ENCODE measurements around the gene TMA16.

DNA sequence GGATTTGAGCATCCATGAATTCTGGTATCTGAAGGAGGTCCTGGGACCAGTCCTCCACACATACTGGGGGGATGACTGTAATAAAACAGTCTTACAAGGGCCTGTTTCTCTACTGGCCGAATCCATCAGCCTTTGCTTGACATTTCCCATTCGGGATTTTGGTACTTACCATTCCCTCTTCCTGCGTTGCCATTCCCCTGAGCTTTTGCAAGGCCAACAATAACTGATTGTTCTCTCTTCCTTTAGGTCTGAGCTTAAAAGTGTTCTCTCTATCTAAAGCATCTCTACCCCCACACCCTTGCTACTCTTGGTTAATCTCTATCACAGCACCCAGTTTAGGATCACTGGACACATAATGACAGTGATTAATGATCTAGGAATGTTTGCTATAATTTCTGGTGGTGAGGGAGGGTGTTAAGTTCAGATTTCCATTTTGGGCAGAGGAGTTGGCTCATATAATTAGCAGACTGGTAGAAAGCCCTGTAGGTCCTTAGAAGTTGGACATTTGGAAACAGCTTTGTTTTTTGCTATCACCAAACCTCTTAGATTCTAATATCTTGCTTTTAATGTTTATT is 29.4 kb downstream of the TMA16 start:
- TF ChIP-seq, protein P1, sequence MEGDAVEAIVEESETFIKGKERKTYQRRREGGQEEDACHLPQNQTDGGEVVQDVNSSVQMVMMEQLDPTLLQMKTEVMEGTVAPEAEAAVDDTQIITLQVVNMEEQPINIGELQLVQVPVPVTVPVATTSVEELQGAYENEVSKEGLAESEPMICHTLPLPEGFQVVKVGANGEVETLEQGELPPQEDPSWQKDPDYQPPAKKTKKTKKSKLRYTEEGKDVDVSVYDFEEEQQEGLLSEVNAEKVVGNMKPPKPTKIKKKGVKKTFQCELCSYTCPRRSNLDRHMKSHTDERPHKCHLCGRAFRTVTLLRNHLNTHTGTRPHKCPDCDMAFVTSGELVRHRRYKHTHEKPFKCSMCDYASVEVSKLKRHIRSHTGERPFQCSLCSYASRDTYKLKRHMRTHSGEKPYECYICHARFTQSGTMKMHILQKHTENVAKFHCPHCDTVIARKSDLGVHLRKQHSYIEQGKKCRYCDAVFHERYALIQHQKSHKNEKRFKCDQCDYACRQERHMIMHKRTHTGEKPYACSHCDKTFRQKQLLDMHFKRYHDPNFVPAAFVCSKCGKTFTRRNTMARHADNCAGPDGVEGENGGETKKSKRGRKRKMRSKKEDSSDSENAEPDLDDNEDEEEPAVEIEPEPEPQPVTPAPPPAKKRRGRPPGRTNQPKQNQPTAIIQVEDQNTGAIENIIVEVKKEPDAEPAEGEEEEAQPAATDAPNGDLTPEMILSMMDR (IDR thresholded peaks at IDR 0.05), result no peak
- TF ChIP-seq POLR2A (IDR thresholded peaks at IDR 0.05) (no peak), EP300 (IDR thresholded peaks at IDR 0.05) (no peak)
